Breast epithelium (tissue), 4 donors: Measurements from ENCODE around the gene ZNF217. TPM values are rescaled to one million over a fixed set of nuclear protein-coding genes. Genes with fewer than 3 reads are reported as not detected.
"Not testable (repeated sequence)": the region's sequence is repeated elsewhere in the genome, so short reads cannot be mapped to it uniquely, and the experiment has no call there.

ENCODE experiments used
- DNase-seq, 2 donors: peaks; one replicate each; pipeline ENCODE4 v3.0.0-alpha.2; 2019; ENCODE audit warnings: low spot score in 2 of 2
- H3K27ac ChIP-seq, 2 donors: fragments of 200-600 bp; sonication (generic) in 1 of 2; one replicate each; pipeline ENCODE4 v1.5.1; 2016 to 2019; ENCODE audit warnings: mild to moderate bottlenecking in 1 of 2
- H3K27me3 ChIP-seq, 2 donors: fragments of 200-600 bp; sonication (generic) in 1 of 2; one replicate each; pipeline versions ENCODE4 v1.5.1 to v1.6.0; 2017 to 2019; ENCODE audit warnings: control low read depth in 1 of 2, mild to moderate bottlenecking in 1 of 2
- H3K36me3 ChIP-seq: fragments of 200-600 bp; one replicate; pipeline ENCODE4 v1.5.1; 2019
- H3K4me1 ChIP-seq, 2 donors: fragments of 200-600 bp; sonication (generic); one replicate each; pipeline ENCODE4 v1.5.1; 2016 to 2019; ENCODE audit warnings: control low read depth in 1 of 2
- H3K4me3 ChIP-seq, 3 donors: fragments of 200-600 bp; sonication (generic); 1 replicate in 2 of 3; 2 replicates in 1 of 3; pipeline ENCODE4 v1.5.1; 2016 to 2019; ENCODE audit warnings: mild to moderate bottlenecking in 3 of 3, moderate library complexity in 2 of 3
- H3K9me3 ChIP-seq, 2 donors: fragments of 200-600 bp; sonication (generic) in 1 of 2; one replicate each; pipeline ENCODE4 v1.5.1; 2016 to 2019; ENCODE audit warnings: control low read depth in 1 of 2
- CTCF ChIP-seq, 3 donors: fragments of 450-650 bp; IDR thresholded peaks; one replicate each; pipeline ENCODE4 v1.5.1; 2016 to 2017; ENCODE audit warnings: antibody characterized with exemption in 3 of 3, mild to moderate bottlenecking in 3 of 3, moderate library complexity in 3 of 3
- POLR2A ChIP-seq: fragments of 450-650 bp; IDR thresholded peaks from one replicate; pipeline ENCODE4 v1.6.1; 2016; ENCODE audit warnings: antibody characterized with exemption, mild to moderate bottlenecking, moderate library complexity
- POLR2AphosphoS5 ChIP-seq, 3 donors: sonication (generic); formaldehyde crosslinking; IDR thresholded peaks; one replicate each; pipeline ENCODE4 v1.6.1; 2017; ENCODE audit warnings: antibody characterized with exemption in 3 of 3
- intact Hi-C: fragments of 100-400 bp; cut with DNase I; formaldehyde crosslinking; loops from one replicate; pipeline ENCODE4 v1.15.1; 2023; ENCODE audit warnings: low total_unique reads
- total RNA-seq, 3 donors: library from RNA; depleted of rRNA; stranded (reverse); fragments of >200 nt; gene quantifications; one replicate each; pipeline ENCODE4 v1.1.0, GENCODE V29; 2016

Gene ZNF217
- total RNA-seq, 3 donors from 2014 or later, result 22.4 to 54.7 (median 48.3) TPM

DNA sequence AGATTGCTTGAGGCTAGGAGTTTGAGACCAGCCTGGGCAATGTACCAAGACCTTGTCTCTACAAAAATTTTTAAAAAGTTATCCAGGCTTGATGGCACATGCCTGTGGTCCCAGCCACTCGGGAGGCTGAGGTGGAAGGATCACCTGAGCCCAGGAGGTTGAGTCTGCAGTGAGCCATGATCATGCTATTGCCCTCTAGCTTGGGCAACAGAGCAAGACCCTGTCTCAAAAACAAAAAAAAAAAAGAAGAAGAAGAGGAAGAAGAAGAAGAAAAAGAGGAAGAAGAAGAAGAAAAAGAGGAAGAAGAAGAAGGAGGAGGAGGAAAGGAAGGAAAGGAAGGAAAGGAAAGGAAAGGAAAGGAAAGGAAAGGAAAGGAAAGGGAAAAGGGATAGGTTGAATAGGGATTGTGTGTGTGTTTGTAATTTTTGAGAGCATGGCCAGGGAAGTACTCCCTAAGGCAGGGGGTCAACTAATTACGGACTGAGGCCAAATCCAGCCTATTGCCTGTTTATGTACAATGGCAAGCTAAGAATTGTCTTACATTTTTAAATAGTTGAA, 43.0 kb upstream of the ZNF217 start:
- DNase-seq, result no peak
- intact Hi-C loops, result no loop called here
- H3K9me3 ChIP-seq, result no peaks in the 10 kb centered on the region
- H3K27ac ChIP-seq, result no peak overlapping the region
- no peak overlapping the region for H3K4me3 ChIP-seq
- TF ChIP-seq POLR2A (no peak), POLR2AphosphoS5 (IDR thresholded peaks at IDR 0.05) (no peak), CTCF (IDR thresholded peaks at IDR 0.05) (no peak)
- H3K4me1 ChIP-seq, result no peaks in the 10 kb centered on the region
- no peaks in the 10 kb centered on the region for H3K27me3 ChIP-seq
- no peaks in the 10 kb centered on the region for H3K36me3 ChIP-seq

DNA sequence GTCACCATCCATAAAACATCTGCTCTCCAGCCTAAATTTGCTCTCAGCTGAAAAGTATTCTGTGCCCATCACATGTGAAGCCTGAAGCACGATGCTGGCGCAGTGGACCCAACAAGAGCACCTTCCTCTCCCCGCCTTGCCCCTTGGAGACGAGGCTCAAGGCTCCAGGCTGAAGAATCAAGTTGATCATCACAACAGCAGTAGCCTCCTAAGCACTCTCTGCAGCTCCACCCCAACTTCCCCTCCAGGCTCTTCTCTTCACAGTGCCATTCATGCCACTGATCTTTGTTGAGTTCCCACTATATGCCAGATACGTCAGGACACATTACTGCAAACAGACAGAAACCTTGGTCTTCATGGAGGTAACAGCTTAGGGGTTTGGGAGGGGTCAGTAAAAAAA, 41.6 kb upstream of the ZNF217 start:
- H3K27ac ChIP-seq, result no peak overlapping the region
- no peaks in the 10 kb centered on the region for H3K4me1 ChIP-seq
- TF ChIP-seq POLR2AphosphoS5 (IDR thresholded peaks at IDR 0.05), result no peak
- TF ChIP-seq CTCF (IDR thresholded peaks at IDR 0.05), result no peak
- TF ChIP-seq POLR2A, result no peak
- no peaks in the 10 kb centered on the region for H3K36me3 ChIP-seq
- H3K4me3 ChIP-seq, result no peak overlapping the region
- intact Hi-C loops, result no loop called here
- DNase-seq, result no peak
- no peaks in the 10 kb centered on the region for H3K27me3 ChIP-seq
- no peaks in the 10 kb centered on the region for H3K9me3 ChIP-seq

DNA sequence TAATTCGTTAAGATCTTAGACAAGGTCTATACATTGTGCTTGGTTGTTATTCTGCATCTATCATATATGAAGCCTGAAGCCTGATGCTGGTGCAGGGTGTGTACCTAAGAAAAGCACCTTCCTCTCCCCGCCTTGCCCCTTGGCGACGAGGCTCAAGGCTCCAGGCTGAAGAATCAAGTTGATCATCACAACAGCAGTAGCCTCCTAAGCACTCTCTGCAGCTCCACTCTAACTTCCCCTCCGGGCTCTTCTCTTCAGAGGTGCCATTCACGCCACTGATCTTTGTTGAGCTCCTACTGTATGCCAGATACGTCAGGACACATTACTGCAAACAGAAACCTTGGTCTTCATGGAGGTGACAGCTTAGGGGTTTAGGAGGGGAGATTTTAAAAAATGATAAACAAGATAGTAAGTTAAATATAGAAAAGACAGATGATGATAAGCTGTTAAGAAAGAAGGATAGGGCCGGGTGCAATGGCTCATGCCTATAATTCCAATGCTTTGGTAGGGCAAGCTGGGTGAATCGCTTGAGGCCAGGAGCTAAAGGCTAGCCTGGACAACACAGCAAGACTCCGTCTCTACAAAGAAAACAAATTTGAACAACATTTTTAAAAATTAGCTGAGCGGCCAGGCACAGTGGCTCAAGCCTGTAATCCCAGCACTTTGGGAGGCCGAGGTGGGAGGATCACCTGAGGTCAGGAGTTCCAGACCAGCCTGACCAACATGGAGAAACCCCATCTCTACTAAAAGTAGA, 38.4 kb upstream of the ZNF217 start:
- Histone ChIP-seq H3K27me3 (no peaks in the 10 kb centered on the region), H3K4me3 (no peak overlapping the region), H3K4me1 (no peaks in the 10 kb centered on the region), H3K9me3 (no peaks in the 10 kb centered on the region), H3K27ac (no peak overlapping the region), H3K36me3 (no peaks in the 10 kb centered on the region)
- no peak for DNase-seq
- TF ChIP-seq POLR2A, result no peak
- TF ChIP-seq CTCF (IDR thresholded peaks at IDR 0.05), result no peak
- intact Hi-C loops, result no loop called here

GRCh38 chr20:53629436-53629835, 35.8 kb upstream of the ZNF217 start:
- Histone ChIP-seq H3K36me3 (no peaks in the 10 kb centered on the region), H3K4me3 (no peak overlapping the region), H3K9me3 (no peaks in the 10 kb centered on the region), H3K4me1 (no peaks in the 10 kb centered on the region), H3K27me3 (no peaks in the 10 kb centered on the region), H3K27ac (no peak overlapping the region)
- no peak for TF ChIP-seq CTCF (IDR thresholded peaks at IDR 0.05)
- no peak for TF ChIP-seq POLR2A
- TF ChIP-seq POLR2AphosphoS5 (IDR thresholded peaks at IDR 0.05), result no peak
- intact Hi-C loops, result no loop called here
- DNase-seq, result no peak

GRCh38 chr20:53628758-53629157, 35.1 kb upstream of the ZNF217 start:
- H3K9me3 ChIP-seq, intact Hi-C loops, H3K27ac ChIP-seq, DNase-seq, H3K4me3 ChIP-seq, H3K4me1 ChIP-seq, H3K36me3 ChIP-seq, H3K27me3 ChIP-seq: not testable (repeated sequence)
